ENCODE data around the gene F7.

Gene F7

DNA sequence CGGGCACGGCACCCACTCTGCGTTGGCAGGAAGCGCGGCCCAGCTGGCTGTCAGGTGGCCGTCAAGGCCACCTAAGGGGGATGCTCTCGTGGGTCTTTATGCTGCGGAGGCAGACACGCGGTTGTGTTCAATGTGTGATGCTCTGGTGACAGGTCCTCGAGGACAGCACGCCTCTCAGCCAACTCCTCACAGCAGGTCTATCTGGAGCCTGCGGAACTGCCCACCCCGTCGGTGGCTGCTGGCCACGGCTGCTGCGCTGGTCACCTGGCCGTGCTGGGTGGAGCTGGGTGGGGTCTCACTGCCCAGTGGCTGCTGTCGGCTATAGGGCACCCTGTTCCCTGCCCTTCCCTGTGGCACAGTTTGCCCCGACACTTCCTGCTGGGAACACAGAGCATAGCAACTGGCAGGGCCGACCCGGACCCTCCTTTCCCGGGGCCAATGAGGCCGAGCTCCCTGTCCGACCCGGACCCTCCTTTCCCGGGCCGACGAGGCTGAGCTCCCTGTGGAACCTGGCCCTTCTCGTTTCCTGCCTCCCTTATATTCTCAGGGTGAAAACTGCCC is 14.3 kb upstream of the F7 start:
- Histone ChIP-seq H3K36me3 (ENCODE audit: control insufficient read depth in 1 of 2, insufficient read depth in 2 of 2, low read depth in 1 of 2, low read length in 2 of 2) (peaks cover 0 to 2% of the 10 kb centered on the region in 2 experiments), H2BK12ac (ENCODE audit: low read length in 2 of 2) (no peak overlapping the region), H3K9ac (ENCODE audit: low read length) (no peak overlapping the region), H3K4ac (ENCODE audit: low read depth in 1 of 2, low read length in 2 of 2) (no peak overlapping the region), H3K14ac (ENCODE audit: low read length in 2 of 2) (no peak overlapping the region), H2AFZ (ENCODE audit: low read depth, low read length) (no peak overlapping the region), H2BK5ac (ENCODE audit: low read depth, low read length, poor library complexity, severe bottlenecking) (no peak overlapping the region), H2BK120ac (ENCODE audit: low read depth, low read length) (no peak overlapping the region), H2BK15ac (ENCODE audit: low read depth, poor library complexity, severe bottlenecking) (no peak overlapping the region), H3K23ac (ENCODE audit: low read length in 2 of 2) (no peak overlapping the region), H3K27me3 (ENCODE audit: control insufficient read depth in 1 of 2, insufficient read depth in 1 of 2, low read length in 2 of 2) (peaks cover 31 to 39% of the 10 kb centered on the region in 2 experiments), H4K91ac (ENCODE audit: low read length) (no peak overlapping the region), H2AK5ac (ENCODE audit: low read length, severe bottlenecking) (no peak overlapping the region), H3K9me3 (ENCODE audit: control insufficient read depth, low read length) (no peaks in the 10 kb centered on the region), H3K4me2 (ENCODE audit: low read length, poor library complexity, severe bottlenecking) (no peak overlapping the region), H3K79me1 (replicated peaks; ENCODE audit: low read length, poor library complexity, severe bottlenecking) (no peaks in the 10 kb centered on the region), H3K4me3 (ENCODE audit: insufficient read depth in 1 of 2, low read depth in 1 of 2, low read length in 2 of 2) (no peak overlapping the region), H3K27ac (ENCODE audit: low read length, poor library complexity, severe bottlenecking) (no peak overlapping the region), H4K8ac (ENCODE audit: low read length) (no peak overlapping the region), H3K18ac (ENCODE audit: low read depth in 1 of 2, low read length in 2 of 2) (no peak overlapping the region), H3K4me1 (ENCODE audit: control insufficient read depth, insufficient read depth, low read depth, low read length) (no peaks in the 10 kb centered on the region)
- no peak for DNase-seq
- 93% methylated on average over 30 of the region's 30 CpGs for WGBS

GRCh38 chr13:113091891-113092775 is 13.5 kb upstream of the F7 start:
- Histone ChIP-seq H3K4me2 (ENCODE audit: low read length, poor library complexity, severe bottlenecking) (no peak overlapping the region), H3K79me1 (replicated peaks; ENCODE audit: low read length, poor library complexity, severe bottlenecking) (no peaks in the 10 kb centered on the region), H3K4me1 (ENCODE audit: control insufficient read depth, insufficient read depth, low read depth, low read length) (no peaks in the 10 kb centered on the region), H2BK5ac (ENCODE audit: low read depth, low read length, poor library complexity, severe bottlenecking) (no peak overlapping the region), H4K91ac (ENCODE audit: low read length) (no peak overlapping the region), H2AFZ (ENCODE audit: low read depth, low read length) (no peak overlapping the region), H3K36me3 (ENCODE audit: control insufficient read depth in 1 of 2, insufficient read depth in 2 of 2, low read depth in 1 of 2, low read length in 2 of 2) (peaks cover 0 to 2% of the 10 kb centered on the region in 2 experiments), H3K23ac (ENCODE audit: low read length in 2 of 2) (no peak overlapping the region), H3K27me3 (ENCODE audit: control insufficient read depth in 1 of 2, insufficient read depth in 1 of 2, low read length in 2 of 2) (peaks cover 31 to 39% of the 10 kb centered on the region in 2 experiments), H2BK120ac (ENCODE audit: low read depth, low read length) (no peak overlapping the region), H2BK15ac (ENCODE audit: low read depth, poor library complexity, severe bottlenecking) (no peak overlapping the region), H2AK5ac (ENCODE audit: low read length, severe bottlenecking) (no peak overlapping the region), H3K4ac (ENCODE audit: low read depth in 1 of 2, low read length in 2 of 2) (no peak overlapping the region), H3K14ac (ENCODE audit: low read length in 2 of 2) (no peak overlapping the region), H3K18ac (ENCODE audit: low read depth in 1 of 2, low read length in 2 of 2) (no peak overlapping the region), H3K4me3 (ENCODE audit: insufficient read depth in 1 of 2, low read depth in 1 of 2, low read length in 2 of 2) (no peak overlapping the region), H3K9ac (ENCODE audit: low read length) (no peak overlapping the region), H3K9me3 (ENCODE audit: control insufficient read depth, low read length) (no peaks in the 10 kb centered on the region), H3K27ac (ENCODE audit: low read length, poor library complexity, severe bottlenecking) (no peak overlapping the region), H2BK12ac (ENCODE audit: low read length in 2 of 2) (no peak overlapping the region), H4K8ac (ENCODE audit: low read length) (no peak overlapping the region)
- WGBS, result 89% methylated on average over 31 of the region's 33 CpGs
- no peak for DNase-seq

DNA sequence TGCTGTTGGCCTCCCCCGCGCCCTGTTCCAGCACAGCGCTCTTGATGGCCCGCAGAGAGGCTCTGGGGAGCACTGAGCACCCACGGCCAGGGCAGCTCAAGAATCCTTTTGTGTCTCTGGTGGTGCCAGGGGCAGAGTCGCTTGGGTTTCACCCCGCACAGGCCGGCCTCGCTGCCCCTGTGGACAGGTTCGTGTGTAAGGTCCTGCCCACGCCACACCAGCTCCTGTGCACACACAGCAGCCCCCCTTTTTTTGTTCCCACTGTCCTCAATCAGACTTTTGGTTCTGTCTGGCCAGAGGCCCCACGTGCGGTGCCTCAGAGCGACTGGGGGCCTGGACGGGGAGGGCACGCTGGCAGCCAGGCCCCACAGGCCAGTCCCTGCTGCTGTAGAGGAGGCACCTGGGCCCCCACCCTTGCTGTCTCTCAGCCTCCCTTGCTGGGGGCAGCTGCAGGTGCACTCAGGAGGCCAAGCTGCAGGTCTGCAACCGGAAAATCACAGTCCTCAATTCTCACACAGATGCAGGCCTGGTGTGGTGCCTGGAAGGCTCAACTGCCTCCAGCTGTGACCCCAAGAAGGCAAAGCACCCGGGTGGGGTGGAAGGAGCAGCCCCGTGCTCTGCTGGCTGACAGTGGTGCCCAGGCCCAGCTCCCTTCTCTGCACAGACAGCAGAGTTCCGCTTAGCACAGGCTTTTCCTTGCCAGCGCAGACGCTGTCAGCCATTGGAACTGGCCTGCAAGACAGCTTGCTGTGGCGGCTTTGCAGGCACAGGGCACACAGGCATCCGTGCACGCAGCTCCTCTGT is 12.6 kb upstream of the F7 start:
- H3K4me2 ChIP-seq (ENCODE audit: low read length, poor library complexity, severe bottlenecking), result no peak overlapping the region
- no peak overlapping the region for H3K27ac ChIP-seq (ENCODE audit: low read length, poor library complexity, severe bottlenecking)
- H2AFZ ChIP-seq (ENCODE audit: low read depth, low read length), result no peak overlapping the region
- H3K27me3 ChIP-seq (ENCODE audit: control insufficient read depth in 1 of 2, insufficient read depth in 1 of 2, low read length in 2 of 2), result peaks cover 35 to 39% of the 10 kb centered on the region in 2 experiments
- no peak overlapping the region for H4K8ac ChIP-seq (ENCODE audit: low read length)
- H3K18ac ChIP-seq (ENCODE audit: low read depth in 1 of 2, low read length in 2 of 2), result no peak overlapping the region
- no peak overlapping the region for H2BK120ac ChIP-seq (ENCODE audit: low read depth, low read length)
- H3K36me3 ChIP-seq (ENCODE audit: control insufficient read depth in 1 of 2, insufficient read depth in 2 of 2, low read depth in 1 of 2, low read length in 2 of 2), result peaks cover 0 to 2% of the 10 kb centered on the region in 2 experiments
- no peak overlapping the region for H3K23ac ChIP-seq (ENCODE audit: low read length in 2 of 2)
- no peak overlapping the region for H3K4me3 ChIP-seq (ENCODE audit: insufficient read depth in 1 of 2, low read depth in 1 of 2, low read length in 2 of 2)
- no peak overlapping the region for H2BK12ac ChIP-seq (ENCODE audit: low read length in 2 of 2)
- no peaks in the 10 kb centered on the region for H3K9me3 ChIP-seq (ENCODE audit: control insufficient read depth, low read length)
- WGBS, result 91% methylated on average over 25 of the region's 25 CpGs
- H3K79me1 ChIP-seq (replicated peaks; ENCODE audit: low read length, poor library complexity, severe bottlenecking), result no peaks in the 10 kb centered on the region
- H3K9ac ChIP-seq (ENCODE audit: low read length), result no peak overlapping the region
- H3K4ac ChIP-seq (ENCODE audit: low read depth in 1 of 2, low read length in 2 of 2), result no peak overlapping the region
- no peak overlapping the region for H3K14ac ChIP-seq (ENCODE audit: low read length in 2 of 2)
- H2BK15ac ChIP-seq (ENCODE audit: low read depth, poor library complexity, severe bottlenecking), result no peak overlapping the region
- no peak overlapping the region for H4K91ac ChIP-seq (ENCODE audit: low read length)
- no peak overlapping the region for H2BK5ac ChIP-seq (ENCODE audit: low read depth, low read length, poor library complexity, severe bottlenecking)
- peaks cover 3% of the 10 kb centered on the region for H3K4me1 ChIP-seq (ENCODE audit: control insufficient read depth, insufficient read depth, low read depth, low read length)
- no peak for DNase-seq
- H2AK5ac ChIP-seq (ENCODE audit: low read length, severe bottlenecking), result no peak overlapping the region

All from mesenchymal stem cell (in vitro differentiated cells and primary cell).